Mesenchymal stem cell (in vitro differentiated cells and primary cell): ENCODE results near the gene CLIC5.

Experiments
- DNase-seq: peaks from one replicate; pipeline ENCODE4 v3.0.0-alpha.2; 2013
- H2AFZ ChIP-seq: one replicate; pipeline ENCODE4 v1.6.1; 2013; ENCODE audit warnings: low read depth, mild to moderate bottlenecking, control low read depth, inconsistent platforms, low read length, moderate library complexity
- H2AK5ac ChIP-seq: 2 replicates; pipeline ENCODE4 v1.6.1; 2013; ENCODE audit warnings: low read length, moderate library complexity, mild to moderate bottlenecking, inconsistent platforms; ENCODE audit not compliant: severe bottlenecking
- H2BK120ac ChIP-seq: one replicate; pipeline ENCODE4 v1.6.1; 2013; ENCODE audit warnings: low read depth, mild to moderate bottlenecking, inconsistent platforms, low read length, moderate library complexity
- H2BK12ac ChIP-seq, 2 experiments: one replicate each; pipeline ENCODE4 v1.6.1; 2013; ENCODE audit warnings: inconsistent platforms in 2 of 2, low read length in 2 of 2, mild to moderate bottlenecking in 2 of 2, moderate library complexity in 2 of 2, control low read depth in 1 of 2
- H2BK15ac ChIP-seq: one replicate; pipeline ENCODE4 v1.6.1; 2013; ENCODE audit warnings: mild to moderate bottlenecking, low read depth, inconsistent platforms; ENCODE audit not compliant: poor library complexity, severe bottlenecking
- H2BK5ac ChIP-seq: 2 replicates; pipeline ENCODE4 v1.6.1; 2013; ENCODE audit warnings: low read depth, mild to moderate bottlenecking, low read length, control low read depth, inconsistent platforms; ENCODE audit not compliant: poor library complexity, severe bottlenecking
- H3K14ac ChIP-seq, 2 experiments: one replicate each; pipeline ENCODE4 v1.6.1; 2013; ENCODE audit warnings: inconsistent platforms in 2 of 2, low read length in 2 of 2, control low read depth in 1 of 2, mild to moderate bottlenecking in 1 of 2, moderate library complexity in 1 of 2
- H3K18ac ChIP-seq, 2 experiments: one replicate each; pipeline ENCODE4 v1.6.1; 2013; ENCODE audit warnings: inconsistent platforms in 2 of 2, low read length in 2 of 2, control low read depth in 1 of 2, low read depth in 1 of 2, mild to moderate bottlenecking in 1 of 2
- H3K23ac ChIP-seq, 2 experiments: one replicate each; pipeline ENCODE4 v1.6.1; 2013; ENCODE audit warnings: inconsistent platforms in 2 of 2, low read length in 2 of 2, mild to moderate bottlenecking in 2 of 2, moderate library complexity in 2 of 2, control low read depth in 1 of 2
- H3K27ac ChIP-seq: 2 replicates; pipeline ENCODE4 v1.5.1; 2013; ENCODE audit warnings: mild to moderate bottlenecking, moderate library complexity, low read length, control low read depth, inconsistent platforms; ENCODE audit not compliant: poor library complexity, severe bottlenecking
- H3K27me3 ChIP-seq, 2 experiments: 2 replicates each; pipeline versions ENCODE4 v1.6.1 to v1.7.0; 2013; ENCODE audit warnings: low read length in 2 of 2, mild to moderate bottlenecking in 2 of 2, moderate library complexity in 2 of 2, control low read depth in 1 of 2, inconsistent platforms in 1 of 2; ENCODE audit not compliant: control insufficient read depth in 1 of 2, insufficient read depth in 1 of 2
- H3K36me3 ChIP-seq, 2 experiments: 2 replicates each; pipeline versions ENCODE4 v1.6.1 to v1.7.0; 2013; ENCODE audit warnings: low read length in 2 of 2, control low read depth in 1 of 2, inconsistent platforms in 1 of 2, low read depth in 1 of 2, mild to moderate bottlenecking in 1 of 2; ENCODE audit not compliant: insufficient read depth in 2 of 2, control insufficient read depth in 1 of 2
- H3K4ac ChIP-seq, 2 experiments: one replicate each; pipeline ENCODE4 v1.6.1; 2013; ENCODE audit warnings: inconsistent platforms in 2 of 2, low read length in 2 of 2, mild to moderate bottlenecking in 2 of 2, moderate library complexity in 2 of 2, control low read depth in 1 of 2, low read depth in 1 of 2
- H3K4me1 ChIP-seq: 2 replicates; pipeline ENCODE4 v1.6.1; 2013; ENCODE audit warnings: low read depth, low read length, control low read depth; ENCODE audit not compliant: control insufficient read depth, insufficient read depth
- H3K4me2 ChIP-seq: 2 replicates; pipeline ENCODE4 v1.6.1; 2013; ENCODE audit warnings: low read length, mild to moderate bottlenecking, inconsistent platforms; ENCODE audit not compliant: poor library complexity, severe bottlenecking
- H3K4me3 ChIP-seq, 2 experiments: 2 replicates each; pipeline versions ENCODE4 v1.5.1 to v1.7.0; 2013; ENCODE audit warnings: low read length in 2 of 2, mild to moderate bottlenecking in 2 of 2, control low read depth in 1 of 2, low read depth in 1 of 2; ENCODE audit not compliant: insufficient read depth in 1 of 2
- H3K79me1 ChIP-seq: replicated peaks from 2 replicates; pipeline ENCODE4 v1.6.1; 2013; ENCODE audit warnings: mild to moderate bottlenecking, control low read depth, low read length, inconsistent platforms; ENCODE audit not compliant: poor library complexity, severe bottlenecking
- H3K9ac ChIP-seq: 2 replicates; pipeline ENCODE4 v1.7.0; 2013; ENCODE audit warnings: mild to moderate bottlenecking, low read length, moderate library complexity
- H3K9me3 ChIP-seq: 2 replicates; pipeline ENCODE4 v1.7.0; 2013; ENCODE audit warnings: mild to moderate bottlenecking, low read length; ENCODE audit not compliant: control insufficient read depth
- H4K8ac ChIP-seq: one replicate; pipeline ENCODE4 v1.6.1; 2013; ENCODE audit warnings: inconsistent platforms, mild to moderate bottlenecking, low read length, moderate library complexity
- H4K91ac ChIP-seq: one replicate; pipeline ENCODE4 v1.6.1; 2013; ENCODE audit warnings: mild to moderate bottlenecking, low read length, inconsistent platforms
- WGBS: methylation state at CpG from one replicate; pipeline ENCODE4 v1.1.7; 2013; ENCODE audit warnings: mixed read lengths; 5-methylcytosine and 5-hydroxymethylcytosine counted together

Gene CLIC5

GRCh38 chr6:45872827-45873365 is 142.8 kb downstream of the CLIC5 start:
- H2BK120ac ChIP-seq: no peak overlapping the region
- no peak overlapping the region for H3K14ac ChIP-seq
- no peak overlapping the region for H2BK15ac ChIP-seq
- H2BK5ac ChIP-seq: no peak overlapping the region
- no peak overlapping the region for H3K4me2 ChIP-seq
- H3K27me3 ChIP-seq: peaks cover 11 to 26% of the 10 kb centered on the region in 2 experiments
- DNase-seq: no peak
- no peak overlapping the region for H3K9ac ChIP-seq
- no peak overlapping the region for H3K23ac ChIP-seq
- H4K91ac ChIP-seq: no peak overlapping the region
- WGBS: 87% methylated on average over 7 of the region's 7 CpGs
- no peak overlapping the region for H3K27ac ChIP-seq
- H2AFZ ChIP-seq: peak overlapping the region; percentile 32
- no peak overlapping the region for H3K4me3 ChIP-seq
- H3K79me1 ChIP-seq: no peaks in the 10 kb centered on the region
- no peaks in the 10 kb centered on the region for H3K36me3 ChIP-seq
- H3K9me3 ChIP-seq: no peaks in the 10 kb centered on the region
- H3K4me1 ChIP-seq: no peaks in the 10 kb centered on the region
- H2AK5ac ChIP-seq: no peak overlapping the region
- H4K8ac ChIP-seq: no peak overlapping the region
- no peak overlapping the region for H3K4ac ChIP-seq
- no peak overlapping the region for H3K18ac ChIP-seq
- H2BK12ac ChIP-seq: no peak overlapping the region

GRCh38 chr6:45870531-45870930 is 145.1 kb downstream of the CLIC5 start:
- WGBS: 94% methylated on average over 2 of the region's 4 CpGs
- Histone ChIP-seq H2AFZ (no peak overlapping the region), H3K9ac (no peak overlapping the region)

GRCh38 chr6:45864651-45865050 is 151.0 kb downstream of the CLIC5 start:
- no peak overlapping the region for H4K8ac ChIP-seq
- no peak overlapping the region for H3K4me2 ChIP-seq
- 87% methylated on average over 2 of the region's 2 CpGs for WGBS
- no peak overlapping the region for H3K14ac ChIP-seq
- no peak overlapping the region for H2AK5ac ChIP-seq
- H2BK120ac ChIP-seq: no peak overlapping the region
- H3K27ac ChIP-seq: no peak overlapping the region
- H3K23ac ChIP-seq: no peak overlapping the region
- H3K4me3 ChIP-seq: no peak overlapping the region
- peaks cover 9 to 14% of the 10 kb centered on the region in 2 experiments for H3K27me3 ChIP-seq
- no peak overlapping the region for H4K91ac ChIP-seq
- H3K9me3 ChIP-seq: no peaks in the 10 kb centered on the region
- no peaks in the 10 kb centered on the region for H3K4me1 ChIP-seq
- no peak for DNase-seq
- H3K18ac ChIP-seq: no peak overlapping the region
- H3K36me3 ChIP-seq: no peaks in the 10 kb centered on the region
- no peak overlapping the region for H2BK5ac ChIP-seq
- no peaks in the 10 kb centered on the region for H3K79me1 ChIP-seq
- no peak overlapping the region for H3K9ac ChIP-seq
- H2BK12ac ChIP-seq: no peak overlapping the region
- H2BK15ac ChIP-seq: no peak overlapping the region
- H3K4ac ChIP-seq: no peak overlapping the region
- H2AFZ ChIP-seq: no peak overlapping the region

More at GRCh38 chr6:45870531-45870930, 145.1 kb downstream of the CLIC5 start:
- no peaks in the 10 kb centered on the region for H3K36me3 ChIP-seq
- H3K4me3 ChIP-seq: no peak overlapping the region
- H4K91ac ChIP-seq: no peak overlapping the region
- H4K8ac ChIP-seq: no peak overlapping the region
- H3K27ac ChIP-seq: no peak overlapping the region
- H3K4ac ChIP-seq: no peak overlapping the region
- H3K27me3 ChIP-seq: peaks cover 14 to 35% of the 10 kb centered on the region in 2 experiments
- no peak overlapping the region for H3K14ac ChIP-seq
- H3K18ac ChIP-seq: no peak overlapping the region
- no peak overlapping the region for H2AK5ac ChIP-seq
- no peak overlapping the region for H2BK5ac ChIP-seq
- no peaks in the 10 kb centered on the region for H3K4me1 ChIP-seq
- H3K23ac ChIP-seq: no peak overlapping the region
- H3K9me3 ChIP-seq: no peaks in the 10 kb centered on the region
- no peak for DNase-seq
- H2BK12ac ChIP-seq: no peak overlapping the region
- H2BK120ac ChIP-seq: no peak overlapping the region
- H3K4me2 ChIP-seq: no peak overlapping the region
- H2BK15ac ChIP-seq: no peak overlapping the region
- H3K79me1 ChIP-seq: no peaks in the 10 kb centered on the region

- WGBS: 85% methylated on average over 3 of the region's 3 CpGs
- Histone ChIP-seq H2BK15ac (no peak overlapping the region), H3K18ac (no peak overlapping the region)
Measured at GRCh38 chr6:45858691-45859090, 157.0 kb downstream of the CLIC5 start.

More at GRCh38 chr6:45858691-45859090, 157.0 kb downstream of the CLIC5 start:
- Histone ChIP-seq H3K9ac (no peak overlapping the region), H2BK5ac (no peak overlapping the region), H3K27me3 (peaks cover 6 to 8% of the 10 kb centered on the region in 2 experiments), H3K23ac (no peak overlapping the region), H3K4me1 (no peaks in the 10 kb centered on the region), H4K8ac (no peak overlapping the region), H2AFZ (no peak overlapping the region), H4K91ac (no peak overlapping the region), H2BK12ac (no peak overlapping the region), H3K27ac (no peak overlapping the region), H3K4me2 (no peak overlapping the region), H2BK120ac (no peak overlapping the region), H3K79me1 (no peaks in the 10 kb centered on the region), H3K36me3 (no peaks in the 10 kb centered on the region), H2AK5ac (no peak overlapping the region), H3K4ac (no peak overlapping the region), H3K9me3 (no peaks in the 10 kb centered on the region), H3K4me3 (no peak overlapping the region), H3K14ac (no peak overlapping the region)
- no peak for DNase-seq
